IMR-90 (cell line): ENCODE measurements around the gene CACYBP. TPM values are rescaled to one million over a fixed set of nuclear protein-coding genes. Genes with fewer than 3 reads are reported as not detected.

Source experiments
- ATAC-seq: fragments of 200-7000 bp; cut with Tn5 transposase; 2 replicates; pipeline ENCODE4 v1.9.1; 2020; ENCODE audit warnings: low read depth, mild to moderate bottlenecking, moderate library complexity
- BruUV-seq: library from RNA; stranded (reverse); fragments of 400-500 nt; replicated peaks from 2 replicates; lab custom pipeline; 2021; lab: Mats Ljungman, UMichigan
- CTCF ChIA-PET: fragments of 300-600 bp; formaldehyde crosslinking; extraction: SDS; loops from one replicate; lab custom pipeline; 2021; ENCODE audit warnings: antibody characterized with exemption; lab: Yijun Ruan, JAX
- POLR2A ChIA-PET: fragments of 300-600 bp; sonication (Branson Sonifier 250); formaldehyde crosslinking; loops from one replicate; lab custom pipeline; 2022; ENCODE audit warnings: antibody characterized with exemption; ENCODE audit not compliant: unreplicated experiment; lab: Charles Lee
- DNase-seq: peaks from one replicate; pipeline ENCODE4 v3.0.0; 2013
- H2AFZ ChIP-seq: replicated peaks from 2 replicates; pipeline ENCODE3; 2013; ENCODE audit warnings: low read length, mild to moderate bottlenecking; ENCODE audit not compliant: poor library complexity
- H2AK5ac ChIP-seq: 2 replicates; pipeline ENCODE4 v1.6.1; 2013; ENCODE audit warnings: low read depth, low read length, inconsistent platforms
- H2AK9ac ChIP-seq: replicated peaks from 2 replicates; pipeline ENCODE3; 2013; ENCODE audit warnings: mild to moderate bottlenecking, low read depth, low read length, moderate library complexity; ENCODE audit not compliant: poor library complexity
- H2BK120ac ChIP-seq: 2 replicates; pipeline ENCODE4 v1.6.1; 2013; ENCODE audit warnings: low read depth, low read length, inconsistent platforms
- H2BK15ac ChIP-seq: 3 replicates; pipeline ENCODE4 v1.6.1; 2013; ENCODE audit warnings: low read depth, low read length, inconsistent platforms
- H2BK20ac ChIP-seq: 2 replicates; pipeline ENCODE4 v1.6.1; 2013; ENCODE audit warnings: low read depth, mild to moderate bottlenecking, inconsistent platforms, low read length, moderate library complexity
- H2BK5ac ChIP-seq: 2 replicates; pipeline ENCODE4 v1.6.1; 2013; ENCODE audit warnings: mild to moderate bottlenecking, low read depth, low read length, inconsistent platforms; ENCODE audit not compliant: poor library complexity, severe bottlenecking
- H3K14ac ChIP-seq: replicated peaks from 2 replicates; pipeline ENCODE4 v1.6.1; 2013; ENCODE audit warnings: low read depth, low read length, inconsistent platforms
- H3K18ac ChIP-seq: 2 replicates; pipeline ENCODE4 v1.6.1; 2013; ENCODE audit warnings: low read depth, low read length, control low read depth
- H3K23ac ChIP-seq: 2 replicates; pipeline ENCODE4 v1.6.1; 2013; ENCODE audit warnings: low read depth, low read length, inconsistent platforms
- H3K27ac ChIP-seq: 2 replicates; pipeline ENCODE4 v1.5.1; 2013; ENCODE audit warnings: mild to moderate bottlenecking, control low read depth, low read length; ENCODE audit not compliant: insufficient read depth
- H3K27me3 ChIP-seq: 2 replicates; pipeline ENCODE4 v1.6.1; 2013; ENCODE audit warnings: low read length; ENCODE audit not compliant: control insufficient read depth, insufficient read depth
- H3K36me3 ChIP-seq: 2 replicates; pipeline ENCODE4 v1.6.1; 2013; ENCODE audit warnings: low read length, mixed read lengths; ENCODE audit not compliant: control insufficient read depth, insufficient read depth
- H3K4ac ChIP-seq: 2 replicates; pipeline ENCODE4 v1.6.1; 2013; ENCODE audit warnings: low read depth, low read length, inconsistent platforms
- H3K4me1 ChIP-seq: 2 replicates; pipeline ENCODE4 v1.6.1; 2013; ENCODE audit warnings: low read length, mixed read lengths; ENCODE audit not compliant: control insufficient read depth, insufficient read depth
- H3K4me2 ChIP-seq: 2 replicates; pipeline ENCODE4 v1.6.1; 2013; ENCODE audit warnings: low read depth, mild to moderate bottlenecking, control low read depth, low read length, moderate library complexity
- H3K4me3 ChIP-seq: 2 replicates; pipeline ENCODE4 v1.5.1; 2013; ENCODE audit warnings: low read depth, mild to moderate bottlenecking, control low read depth, low read length, moderate library complexity; ENCODE audit not compliant: insufficient read depth
- H3K56ac ChIP-seq: 2 replicates; pipeline ENCODE4 v1.6.1; 2013; ENCODE audit warnings: low read length, inconsistent platforms; ENCODE audit not compliant: insufficient read depth; ENCODE audit errors: extremely low read depth
- H3K79me1 ChIP-seq, 2 experiments: 2 replicates each; pipeline ENCODE4 v1.6.1; 2013; ENCODE audit warnings: low read length in 2 of 2, inconsistent platforms in 1 of 2, low read depth in 1 of 2
- H3K9ac ChIP-seq: 2 replicates; pipeline ENCODE4 v1.6.1; 2013; ENCODE audit warnings: low read depth, low read length, control low read depth
- H3K9me1 ChIP-seq: 2 replicates; pipeline ENCODE4 v1.6.1; 2013; ENCODE audit warnings: low read length, inconsistent platforms; ENCODE audit not compliant: insufficient read depth
- H3K9me3 ChIP-seq: 2 replicates; pipeline ENCODE4 v1.6.1; 2013; ENCODE audit warnings: low read length; ENCODE audit not compliant: control insufficient read depth, insufficient read depth
- H4K20me1 ChIP-seq: 2 replicates; pipeline ENCODE4 v1.6.1; 2013; ENCODE audit warnings: low read length, inconsistent platforms; ENCODE audit not compliant: insufficient read depth
- H4K5ac ChIP-seq: 2 replicates; pipeline ENCODE4 v1.6.1; 2013; ENCODE audit warnings: mild to moderate bottlenecking, low read depth, low read length, control low read depth
- H4K8ac ChIP-seq, 2 experiments: 2 replicates each; pipeline ENCODE4 v1.6.1; 2013; ENCODE audit warnings: low read depth in 2 of 2, low read length in 2 of 2, control low read depth in 1 of 2, inconsistent platforms in 1 of 2
- H4K91ac ChIP-seq: 2 replicates; pipeline ENCODE4 v1.6.1; 2013; ENCODE audit warnings: low read depth, low read length, inconsistent platforms; ENCODE audit not compliant: insufficient read depth
- BHLHE40 ChIP-seq: fragments of 150-350 bp; IDR thresholded peaks from 2 replicates; pipeline ENCODE4 v1.6.1; 2016; ENCODE audit warnings: mild to moderate bottlenecking, low read depth, low read length
- CHD1 ChIP-seq: IDR thresholded peaks from 2 replicates; pipeline ENCODE4 v1.6.1; 2012; ENCODE audit warnings: low read depth, low read length, improper control_type of control experiment
- MAFK ChIP-seq: IDR thresholded peaks from 2 replicates; pipeline ENCODE4 v1.6.1; 2012; ENCODE audit warnings: low read depth, low read length, improper control_type of control experiment
- MAZ ChIP-seq: IDR thresholded peaks from 2 replicates; pipeline ENCODE4 v1.6.1; 2012; ENCODE audit warnings: low read depth, mild to moderate bottlenecking, low read length, improper control_type of control experiment, moderate library complexity, borderline replicate concordance
- MXI1 ChIP-seq: IDR thresholded peaks from 2 replicates; pipeline ENCODE4 v1.6.1; 2012; ENCODE audit warnings: low read depth, mild to moderate bottlenecking, low read length, moderate library complexity, borderline replicate concordance
- NFE2L2 ChIP-seq: fragments of 150-350 bp; IDR thresholded peaks from 2 replicates; pipeline ENCODE4 v1.6.1; 2016; ENCODE audit warnings: low read depth, mild to moderate bottlenecking, low read length
- POLR2A ChIP-seq: IDR thresholded peaks from 2 replicates; pipeline ENCODE4 v1.6.1; 2012; ENCODE audit warnings: mild to moderate bottlenecking, low read depth, low read length
- RFX5 ChIP-seq: IDR thresholded peaks from 2 replicates; pipeline ENCODE4 v1.8.0; 2012; ENCODE audit warnings: low read depth, mild to moderate bottlenecking, low read length, moderate library complexity
- WGBS, 2 experiments: methylation state at CpG; one replicate each; pipeline versions ENCODE4 v1.1.5 to v1.1.7; 2013; ENCODE audit warnings: missing lambda C conversion rate in 2 of 2; ENCODE audit not compliant: insufficient read length in 1 of 2; ENCODE audit errors: extremely low coverage in 2 of 2; 5-methylcytosine and 5-hydroxymethylcytosine counted together
- dilution Hi-C: fragments of 300-500 bp; cut with HindIII; formaldehyde crosslinking; loops from one replicate; pipeline ENCODE4 v1.14.3; 2018; ENCODE audit warnings: low sequenced_read_pairs; ENCODE audit not compliant: unreplicated experiment
- in situ Hi-C: fragments of 300-500 bp; cut with MboI; formaldehyde crosslinking; loops from 3 replicates; pipeline ENCODE4 v1.14.3; 2019; ENCODE audit warnings: low sequenced_read_pairs, inconsistent platforms, mixed read lengths
- intact Hi-C: fragments of 100-400 bp; cut with micrococcal nuclease; formaldehyde crosslinking; loops from 2 replicates; pipeline ENCODE4 v1.10.0; 2022
- polyA plus RNA-seq, 3 experiments: library from polyadenylated mRNA; depleted of rRNA; stranded (reverse); fragments of >200 nt; gene quantifications; 2 replicates each; pipeline ENCODE4 v1.2.3, GENCODE V29; 2012; ENCODE audit warnings: low replicate concordance in 1 of 3
- total RNA-seq: library from RNA; depleted of rRNA; stranded (reverse); fragments of >200 nt; gene quantifications from 2 replicates; pipeline ENCODE4 v1.2.3, GENCODE V29; 2012

The CACYBP gene
- total and polyA plus RNA-seq, 2 of the 4 experiments (the other 2 are of a cell fraction) = 61.8 to 62.8 TPM

DNA sequence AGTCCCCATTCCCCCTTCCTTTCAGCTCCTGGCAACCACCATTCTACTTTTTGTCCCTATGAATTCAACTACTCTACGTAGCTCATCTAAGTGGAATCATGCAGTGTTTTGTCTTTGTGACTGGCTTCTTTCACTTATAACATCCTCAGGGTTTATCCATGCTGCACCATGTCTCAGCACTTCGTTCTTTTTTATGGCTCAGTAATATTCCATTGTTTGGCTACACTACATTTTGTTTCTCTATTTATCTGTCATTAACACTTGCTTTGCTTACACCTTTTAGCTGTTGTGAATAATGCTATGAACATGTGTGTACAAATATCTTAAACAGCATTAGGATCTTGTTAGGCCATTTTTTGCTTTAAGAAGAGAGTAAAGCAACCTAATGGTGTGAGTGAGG is 25.0 kb downstream of the CACYBP start:
- H4K8ac ChIP-seq = no peak overlapping the region
- in situ Hi-C loops = no loop called here

More for the DNA sequence above, 25.0 kb downstream of the CACYBP start:
- intact Hi-C loops (no loop called here), dilution Hi-C loops (no loop called here)
- no peaks in the 10 kb centered on the region for H3K27me3 ChIP-seq
- no peak overlapping the region for H3K4me2 ChIP-seq
- H2AK5ac ChIP-seq = no peak overlapping the region
- no peaks in the 10 kb centered on the region for H3K36me3 ChIP-seq
- H3K4ac ChIP-seq = no peak overlapping the region
- no peak for TF ChIP-seq POLR2A
- TF ChIP-seq CHD1 = no peak
- TF ChIP-seq MAFK = no peak
- TF ChIP-seq RFX5 = no peak
- TF ChIP-seq BHLHE40 = no peak
- no peak for TF ChIP-seq NFE2L2
- no peak for TF ChIP-seq MAZ
- TF ChIP-seq MXI1 = no peak
- no peak overlapping the region for H2AK9ac ChIP-seq
- H2BK20ac ChIP-seq = no peak overlapping the region
- DNase-seq (no peak), ATAC-seq (no peak)
- H2AFZ ChIP-seq = no peak overlapping the region
- no peak overlapping the region for H2BK15ac ChIP-seq
- no peaks in the 10 kb centered on the region for H4K20me1 ChIP-seq
- no CpG with 5 or more reads among the region's 2 CpGs for WGBS, 2 experiments
- no peak overlapping the region for H3K9ac ChIP-seq
- peaks cover 10 to 19% of the 10 kb centered on the region in 2 experiments; a peak in 3 of 4 replicates for H3K79me1 ChIP-seq
- H2BK5ac ChIP-seq = no peak overlapping the region
- H3K27ac ChIP-seq = no peak overlapping the region
- POLR2A ChIA-PET = no interaction called here
- H3K18ac ChIP-seq = no peak overlapping the region
- no peaks in the 10 kb centered on the region for H3K9me3 ChIP-seq
- no peak overlapping the region for H3K14ac ChIP-seq
- no peaks in the 10 kb centered on the region for H3K9me1 ChIP-seq
- BruUV-seq = no TSS peak
- H3K4me1 ChIP-seq = no peaks in the 10 kb centered on the region
- no peak overlapping the region for H4K91ac ChIP-seq
- no peak overlapping the region for H3K4me3 ChIP-seq
- no peak overlapping the region for H2BK120ac ChIP-seq
- no peak overlapping the region for H3K56ac ChIP-seq
- no peak overlapping the region for H4K5ac ChIP-seq
- H3K23ac ChIP-seq = no peak overlapping the region
- CTCF ChIA-PET = no interaction called here
